ENCODE results near the gene IPPK.

IPPK gene

GRCh38 chr9:92668746-92669526 is 995 bp downstream of the IPPK start:
- Mint-ChIP-seq H3K36me3 (ENCODE audit: low read depth) (peaks cover 7% of the 10 kb centered on the region), H3K4me1 (peaks cover 43% of the 10 kb centered on the region), H3K9me3 (no peaks in the 10 kb centered on the region), H3K27me3 (ENCODE audit: low read depth, poor library complexity) (peaks cover 5% of the 10 kb centered on the region), H3K4me3 (peak overlapping the region; percentile 92), H3K27ac (peak overlapping the region; percentile 63)
- TF ChIP-seq, protein P1, sequence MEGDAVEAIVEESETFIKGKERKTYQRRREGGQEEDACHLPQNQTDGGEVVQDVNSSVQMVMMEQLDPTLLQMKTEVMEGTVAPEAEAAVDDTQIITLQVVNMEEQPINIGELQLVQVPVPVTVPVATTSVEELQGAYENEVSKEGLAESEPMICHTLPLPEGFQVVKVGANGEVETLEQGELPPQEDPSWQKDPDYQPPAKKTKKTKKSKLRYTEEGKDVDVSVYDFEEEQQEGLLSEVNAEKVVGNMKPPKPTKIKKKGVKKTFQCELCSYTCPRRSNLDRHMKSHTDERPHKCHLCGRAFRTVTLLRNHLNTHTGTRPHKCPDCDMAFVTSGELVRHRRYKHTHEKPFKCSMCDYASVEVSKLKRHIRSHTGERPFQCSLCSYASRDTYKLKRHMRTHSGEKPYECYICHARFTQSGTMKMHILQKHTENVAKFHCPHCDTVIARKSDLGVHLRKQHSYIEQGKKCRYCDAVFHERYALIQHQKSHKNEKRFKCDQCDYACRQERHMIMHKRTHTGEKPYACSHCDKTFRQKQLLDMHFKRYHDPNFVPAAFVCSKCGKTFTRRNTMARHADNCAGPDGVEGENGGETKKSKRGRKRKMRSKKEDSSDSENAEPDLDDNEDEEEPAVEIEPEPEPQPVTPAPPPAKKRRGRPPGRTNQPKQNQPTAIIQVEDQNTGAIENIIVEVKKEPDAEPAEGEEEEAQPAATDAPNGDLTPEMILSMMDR (IDR thresholded peaks at IDR 0.05): no peak
- peak; percentile 58 for DNase-seq

- no peaks in the 10 kb centered on the region for H3K9me3 Mint-ChIP-seq
- peaks cover 51% of the 10 kb centered on the region for H3K4me1 Mint-ChIP-seq
- TF ChIP-seq, protein P1 (IDR thresholded peaks at IDR 0.05): no peak
- H3K4me3 Mint-ChIP-seq: peak overlapping the region; percentile 29
- H3K27me3 Mint-ChIP-seq (ENCODE audit: low read depth, poor library complexity): peaks cover 5% of the 10 kb centered on the region
- peak overlapping the region; percentile 81 for H3K27ac Mint-ChIP-seq
- no peak for DNase-seq
- H3K36me3 Mint-ChIP-seq (ENCODE audit: low read depth): peaks cover 7% of the 10 kb centered on the region
These were observed 2.9 kb downstream of the IPPK start for GRCh38 chr9:92666912-92667532.

- Mint-ChIP-seq H3K4me3 (no peak overlapping the region), H3K27me3 (ENCODE audit: low read depth, poor library complexity) (peaks cover 5% of the 10 kb centered on the region), H3K4me1 (peaks cover 58% of the 10 kb centered on the region), H3K36me3 (ENCODE audit: low read depth) (peaks cover 7% of the 10 kb centered on the region), H3K9me3 (no peaks in the 10 kb centered on the region), H3K27ac (no peak overlapping the region)
- TF ChIP-seq, protein P1 (IDR thresholded peaks at IDR 0.05): no peak
- no peak for DNase-seq
These were observed 3.7 kb downstream of the IPPK start for GRCh38 chr9:92666236-92666635.

- H3K36me3 Mint-ChIP-seq (ENCODE audit: low read depth): peaks cover 7% of the 10 kb centered on the region
- no peak for DNase-seq
- H3K27me3 Mint-ChIP-seq (ENCODE audit: low read depth, poor library complexity): peaks cover 5% of the 10 kb centered on the region
- H3K4me3 Mint-ChIP-seq: no peak overlapping the region
- TF ChIP-seq, protein P1 (IDR thresholded peaks at IDR 0.05): no peak
- no peak overlapping the region for H3K27ac Mint-ChIP-seq
- H3K4me1 Mint-ChIP-seq: peaks cover 61% of the 10 kb centered on the region
- H3K9me3 Mint-ChIP-seq: no peaks in the 10 kb centered on the region
These were observed 4.1 kb downstream of the IPPK start for GRCh38 chr9:92665836-92666235.

DNA sequence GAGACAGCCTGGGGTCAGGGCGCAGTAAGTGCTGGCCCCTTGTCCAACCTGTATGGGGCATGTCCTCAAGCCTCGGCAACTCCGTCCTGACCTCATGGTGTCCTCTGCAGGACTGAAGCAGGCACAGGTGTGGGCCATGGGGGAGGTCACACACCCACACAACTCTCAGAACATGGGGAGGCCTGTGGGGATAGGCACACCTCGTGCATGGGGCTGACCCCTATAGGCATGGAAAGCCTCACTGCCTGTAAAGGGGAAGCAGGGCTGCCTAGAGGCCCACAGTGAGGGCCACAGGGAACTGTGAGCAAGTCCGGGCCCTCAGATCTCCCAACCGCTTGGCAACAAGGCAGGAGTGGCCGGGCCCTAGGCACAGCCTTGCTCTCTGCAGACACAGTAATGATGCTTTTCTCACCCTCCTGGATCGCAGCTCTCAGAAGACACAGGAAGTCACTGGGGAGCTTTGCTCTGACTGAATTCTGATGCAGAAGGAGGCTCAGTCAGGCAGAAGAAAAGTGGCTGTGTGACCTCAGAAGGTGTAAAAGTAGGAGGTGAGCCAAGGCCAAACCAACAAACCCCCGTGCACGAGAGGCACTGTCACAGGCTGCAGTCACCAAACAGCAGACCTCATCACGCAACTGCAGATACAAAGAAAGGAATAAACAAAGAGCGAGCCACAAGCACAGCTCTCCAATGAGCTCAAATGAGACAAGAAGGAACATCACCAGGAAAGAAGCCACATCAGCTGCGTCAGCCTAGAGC is 5.4 kb downstream of the IPPK start:
- Mint-ChIP-seq H3K4me3 (peak overlapping the region; percentile 5), H3K36me3 (ENCODE audit: low read depth) (peaks cover 7% of the 10 kb centered on the region), H3K27me3 (ENCODE audit: low read depth, poor library complexity) (peaks cover 5% of the 10 kb centered on the region), H3K27ac (peak overlapping the region; percentile 40), H3K4me1 (peaks cover 74% of the 10 kb centered on the region), H3K9me3 (no peaks in the 10 kb centered on the region)
- TF ChIP-seq, protein P1 (IDR thresholded peaks at IDR 0.05): no peak
- no peak for DNase-seq
